ENCODE results near the gene MAT2B.
A peak's percentile ranks its signal among the peaks of the same experiment; 100 is the strongest.

Gene MAT2B

GRCh38 chr5:163505368-163506094 lies at the start of gene MAT2B:
Gene MAT2B (plus strand): TSS chr5:163505619. CDS start chr5:163505687, 68 bp downstream.
- peak; percentile 81 for DNase-seq (ENCODE audit: low read depth)

- no peak for DNase-seq (ENCODE audit: low read depth)
Observed at GRCh38 chr5:163456029-163456589, 49.3 kb upstream of the MAT2B start.

GRCh38 chr5:163456840-163457239 lies 48.6 kb upstream of the MAT2B start:
- no peak for DNase-seq (ENCODE audit: low read depth)

GRCh38 chr5:163458778-163459385 lies 46.5 kb upstream of the MAT2B start:
- DNase-seq (ENCODE audit: low read depth) = no peak

- no peak for DNase-seq (ENCODE audit: low read depth)
Observed at GRCh38 chr5:163459462-163459818, 46.0 kb upstream of the MAT2B start.

GRCh38 chr5:163459819-163460561 lies 45.4 kb upstream of the MAT2B start, which contains the start of gene NUDCD2:
Gene NUDCD2 (minus strand): TSS chr5:163460102. CDS start chr5:163460050, 52 bp downstream.
- DNase-seq (ENCODE audit: low read depth) = peak; percentile 99

- no peak for DNase-seq (ENCODE audit: low read depth)
Observed at GRCh38 chr5:163460562-163461171, 44.8 kb upstream of the MAT2B start, which contains the start of gene HMMR. Gene HMMR (plus strand): TSS chr5:163460632. CDS start chr5:163460693, 61 bp downstream.

- no peak for DNase-seq (ENCODE audit: low read depth)
Observed at GRCh38 chr5:163463063-163463435, 42.4 kb upstream of the MAT2B start.

- no peak for DNase-seq (ENCODE audit: low read depth)
Observed at GRCh38 chr5:163467682-163468081, 37.7 kb upstream of the MAT2B start.

- DNase-seq (ENCODE audit: low read depth) = no peak
Observed at GRCh38 chr5:163473635-163474243, 31.7 kb upstream of the MAT2B start.

- no peak for DNase-seq (ENCODE audit: low read depth)
Observed at GRCh38 chr5:163475411-163475810, 30.0 kb upstream of the MAT2B start.

GRCh38 chr5:163478126-163478981 lies 27.1 kb upstream of the MAT2B start:
- no peak for DNase-seq (ENCODE audit: low read depth)

- no peak for DNase-seq (ENCODE audit: low read depth)
Observed at GRCh38 chr5:163478982-163479271, 26.5 kb upstream of the MAT2B start.

GRCh38 chr5:163489055-163489744 lies 16.2 kb upstream of the MAT2B start:
- DNase-seq (ENCODE audit: low read depth) = no peak

- no peak for DNase-seq (ENCODE audit: low read depth)
Observed at GRCh38 chr5:163489745-163490075, 15.7 kb upstream of the MAT2B start.

- no peak for DNase-seq (ENCODE audit: low read depth)
Observed at GRCh38 chr5:163496286-163496685, 9.1 kb upstream of the MAT2B start.

- DNase-seq (ENCODE audit: low read depth) = no peak
Observed at GRCh38 chr5:163497315-163497714, 8.1 kb upstream of the MAT2B start.

- no peak for DNase-seq (ENCODE audit: low read depth)
Observed at GRCh38 chr5:163498886-163499285, 6.5 kb upstream of the MAT2B start.

GRCh38 chr5:163502521-163502920 lies 2.9 kb upstream of the MAT2B start:
- DNase-seq (ENCODE audit: low read depth) = no peak
